ENCODE measurements around the gene DNAAF8. TPM values are rescaled to one million over a fixed set of nuclear protein-coding genes. Genes with fewer than 3 reads are reported as not detected.

The DNAAF8 gene
- polyA plus RNA-seq (2013) = 0.36 TPM

DNA sequence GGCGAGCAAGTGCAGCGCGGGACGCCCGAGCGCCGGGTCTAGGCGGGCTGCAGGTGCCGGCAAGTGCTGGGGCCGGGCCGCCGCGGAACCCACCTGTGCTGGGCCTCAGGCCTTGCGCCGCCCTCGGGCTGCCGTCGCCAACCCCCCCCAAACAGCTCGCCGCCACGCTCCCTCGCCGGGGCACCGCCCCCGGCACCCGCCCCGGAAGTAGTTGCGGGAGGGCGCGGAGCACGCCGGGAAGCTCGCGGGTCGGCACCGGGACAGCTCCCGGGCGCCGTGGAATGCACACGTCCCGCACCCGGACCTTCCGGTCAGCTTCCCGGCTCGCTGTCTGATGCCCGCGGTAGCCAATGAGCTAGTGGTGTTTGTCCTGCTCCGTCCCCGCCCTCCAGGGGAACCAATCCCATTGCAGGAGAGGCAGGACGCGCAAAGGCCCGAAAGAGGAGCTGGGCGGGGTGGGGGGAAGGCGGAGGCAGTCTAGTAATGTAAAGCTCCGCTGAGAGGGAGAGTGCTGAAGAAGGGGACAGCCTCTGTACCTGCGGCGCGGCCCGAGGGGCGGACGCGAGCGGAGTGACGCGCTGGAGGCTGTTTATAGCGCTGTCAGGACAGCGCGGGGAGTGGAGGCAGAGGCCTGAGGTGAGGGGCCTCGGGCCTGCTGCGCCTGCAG is at the start of gene DNAAF8, which contains the start of gene ANKS3:
TSS of gene DNAAF8 (plus strand) at position 475 of the 667 bp plus-strand sequence. CDS start 1,978 bp downstream, outside the sequence.
TSS of gene ANKS3 (minus strand) at position 209 of the 667 bp plus-strand sequence. CDS start 4,122 bp downstream, outside the sequence.
- Histone ChIP-seq H3K27me3 (replicated peaks in 2 of 5; ENCODE audit: control insufficient read depth in 4 of 5, insufficient read depth in 5 of 5, low read length in 4 of 5) (no peaks in the 10 kb centered on the region), H3K36me3 (ENCODE audit: control insufficient read depth in 4 of 4, insufficient read depth in 4 of 4, low read length in 3 of 4) (peaks cover 0 to 16% (median 4%) of the 10 kb centered on the region in 4 experiments), H3K27ac (ENCODE audit: insufficient read depth in 1 of 2, low read depth in 1 of 2, low read length in 2 of 2, poor library complexity in 1 of 2, severe bottlenecking in 2 of 2) (peak within 1 kb of the TSS; percentile 61 to 81), H3K4me3 (ENCODE audit: control insufficient read depth in 1 of 7, extremely low read depth in 1 of 7, insufficient read depth in 4 of 7, low read depth in 2 of 7, low read length in 6 of 7) (peak within 1 kb of the TSS; percentile 67 to 97 (median 94)), H3K9me3 (ENCODE audit: control extremely low read depth in 1 of 5, control insufficient read depth in 4 of 5, insufficient read depth in 2 of 5, low read depth in 1 of 5, low read length in 4 of 5) (no peaks in the 10 kb centered on the region), H3K4me1 (ENCODE audit: control extremely low read depth in 1 of 4, control insufficient read depth in 4 of 4, insufficient read depth in 4 of 4, low read length in 3 of 4) (peaks cover 3 to 20% (median 14%) of the 10 kb centered on the region in 4 experiments)
- POLR2A ChIA-PET = interaction anchor here (1.2 kb wide), 1 partner anchor 9 kb away, joined by 6 read pairs; no protein-coding TSS in a partner anchor
- peak; percentile 65 to 84 (median 74) for DNase-seq
- CTCF ChIA-PET = interaction anchor here (0.6 to 2.4 kb wide), 9 partner anchors 14 to 220 kb away, joined by 3 to 8 read pairs (median 3); no protein-coding TSS in a partner anchor
- WGBS (ENCODE audit: insufficient coverage) = 0% methylated on average over 63 of the region's 70 CpGs

DNA sequence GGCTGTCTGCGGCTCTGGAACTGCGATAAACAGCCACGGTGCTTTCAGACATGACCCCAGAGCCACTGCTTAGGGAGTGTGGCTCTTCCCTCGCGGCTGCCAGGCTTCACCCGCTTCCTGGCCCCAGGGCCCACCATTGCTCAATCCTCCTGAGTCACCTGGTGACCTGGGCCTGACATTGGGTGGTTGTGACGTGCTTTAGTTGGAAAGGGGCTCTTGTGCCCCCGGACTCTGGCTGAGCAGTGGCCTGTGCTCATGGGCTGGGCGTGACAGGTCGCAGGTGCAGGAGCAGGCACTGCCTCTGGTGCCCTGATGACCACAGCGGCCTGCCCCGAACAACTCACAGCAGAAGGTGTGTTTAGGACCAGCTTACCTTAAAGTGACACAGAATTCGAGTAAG is 49.6 kb upstream of the DNAAF8 start:
- no peak for DNase-seq
- no peak overlapping the region for H3K4me3 ChIP-seq (ENCODE audit: control insufficient read depth in 1 of 7, extremely low read depth in 1 of 7, insufficient read depth in 4 of 7, low read depth in 2 of 7, low read length in 6 of 7)
- 95% methylated on average over 13 of the region's 13 CpGs for WGBS (ENCODE audit: insufficient coverage)
- peaks cover 5 to 96% (median 70%) of the 10 kb centered on the region in 4 experiments for H3K36me3 ChIP-seq (ENCODE audit: control insufficient read depth in 4 of 4, insufficient read depth in 4 of 4, low read length in 3 of 4)
- POLR2A ChIA-PET = no interaction called here
- no peak overlapping the region for H3K27ac ChIP-seq (ENCODE audit: insufficient read depth in 1 of 2, low read depth in 1 of 2, low read length in 2 of 2, poor library complexity in 1 of 2, severe bottlenecking in 2 of 2)
- CTCF ChIA-PET = no interaction called here
- H3K4me1 ChIP-seq (ENCODE audit: control extremely low read depth in 1 of 4, control insufficient read depth in 4 of 4, insufficient read depth in 4 of 4, low read length in 3 of 4) = peaks cover 0 to 4% (median 0%) of the 10 kb centered on the region in 4 experiments
- H3K27me3 ChIP-seq (replicated peaks in 2 of 5; ENCODE audit: control insufficient read depth in 4 of 5, insufficient read depth in 5 of 5, low read length in 4 of 5) = no peaks in the 10 kb centered on the region
- no peaks in the 10 kb centered on the region for H3K9me3 ChIP-seq (ENCODE audit: control extremely low read depth in 1 of 5, control insufficient read depth in 4 of 5, insufficient read depth in 2 of 5, low read depth in 1 of 5, low read length in 4 of 5)

GRCh38 chr16:4685292-4685691 is 49.0 kb upstream of the DNAAF8 start:
- Histone ChIP-seq H3K27me3 (replicated peaks in 2 of 5; ENCODE audit: control insufficient read depth in 4 of 5, insufficient read depth in 5 of 5, low read length in 4 of 5) (no peaks in the 10 kb centered on the region), H3K4me1 (ENCODE audit: control extremely low read depth in 1 of 4, control insufficient read depth in 4 of 4, insufficient read depth in 4 of 4, low read length in 3 of 4) (peaks cover 0 to 4% (median 2%) of the 10 kb centered on the region in 4 experiments), H3K4me3 (ENCODE audit: control insufficient read depth in 1 of 7, extremely low read depth in 1 of 7, insufficient read depth in 4 of 7, low read depth in 2 of 7, low read length in 6 of 7) (no peak overlapping the region), H3K36me3 (ENCODE audit: control insufficient read depth in 4 of 4, insufficient read depth in 4 of 4, low read length in 3 of 4) (peaks cover 5 to 94% (median 67%) of the 10 kb centered on the region in 4 experiments), H3K9me3 (ENCODE audit: control extremely low read depth in 1 of 5, control insufficient read depth in 4 of 5, insufficient read depth in 2 of 5, low read depth in 1 of 5, low read length in 4 of 5) (no peaks in the 10 kb centered on the region), H3K27ac (ENCODE audit: insufficient read depth in 1 of 2, low read depth in 1 of 2, low read length in 2 of 2, poor library complexity in 1 of 2, severe bottlenecking in 2 of 2) (no peak overlapping the region)
- 95% methylated on average over 11 of the region's 13 CpGs for WGBS (ENCODE audit: insufficient coverage)
- CTCF ChIA-PET = interaction anchor here (1.2 kb wide), 1 partner anchor 62 kb away, joined by 3 read pairs; no protein-coding TSS in a partner anchor
- POLR2A ChIA-PET = no interaction called here
- no peak for DNase-seq

- Histone ChIP-seq H3K9me3 (ENCODE audit: control extremely low read depth in 1 of 5, control insufficient read depth in 4 of 5, insufficient read depth in 2 of 5, low read depth in 1 of 5, low read length in 4 of 5) (no peaks in the 10 kb centered on the region), H3K36me3 (ENCODE audit: control insufficient read depth in 4 of 4, insufficient read depth in 4 of 4, low read length in 3 of 4) (peaks cover 5 to 90% (median 64%) of the 10 kb centered on the region in 4 experiments), H3K4me1 (ENCODE audit: control extremely low read depth in 1 of 4, control insufficient read depth in 4 of 4, insufficient read depth in 4 of 4, low read length in 3 of 4) (peaks cover 0 to 5% (median 2%) of the 10 kb centered on the region in 4 experiments), H3K4me3 (ENCODE audit: control insufficient read depth in 1 of 7, extremely low read depth in 1 of 7, insufficient read depth in 4 of 7, low read depth in 2 of 7, low read length in 6 of 7) (no peak overlapping the region), H3K27me3 (replicated peaks in 2 of 5; ENCODE audit: control insufficient read depth in 4 of 5, insufficient read depth in 5 of 5, low read length in 4 of 5) (no peaks in the 10 kb centered on the region), H3K27ac (ENCODE audit: insufficient read depth in 1 of 2, low read depth in 1 of 2, low read length in 2 of 2, poor library complexity in 1 of 2, severe bottlenecking in 2 of 2) (no peak overlapping the region)
- 98% methylated on average over 28 of the region's 38 CpGs for WGBS (ENCODE audit: insufficient coverage)
- ChIA-PET POLR2A (interaction anchor here (0.9 kb wide), 1 partner anchor 179 kb away, joined by 3 read pairs; no protein-coding TSS in a partner anchor), CTCF (interaction anchor here (1.2 to 1.8 kb wide), 2 partner anchors 10 to 63 kb away, joined by 3 to 5 read pairs; no protein-coding TSS in a partner anchor)
- no peak for DNase-seq
Observed at GRCh38 chr16:4685776-4686496, 48.4 kb upstream of the DNAAF8 start.

DNA sequence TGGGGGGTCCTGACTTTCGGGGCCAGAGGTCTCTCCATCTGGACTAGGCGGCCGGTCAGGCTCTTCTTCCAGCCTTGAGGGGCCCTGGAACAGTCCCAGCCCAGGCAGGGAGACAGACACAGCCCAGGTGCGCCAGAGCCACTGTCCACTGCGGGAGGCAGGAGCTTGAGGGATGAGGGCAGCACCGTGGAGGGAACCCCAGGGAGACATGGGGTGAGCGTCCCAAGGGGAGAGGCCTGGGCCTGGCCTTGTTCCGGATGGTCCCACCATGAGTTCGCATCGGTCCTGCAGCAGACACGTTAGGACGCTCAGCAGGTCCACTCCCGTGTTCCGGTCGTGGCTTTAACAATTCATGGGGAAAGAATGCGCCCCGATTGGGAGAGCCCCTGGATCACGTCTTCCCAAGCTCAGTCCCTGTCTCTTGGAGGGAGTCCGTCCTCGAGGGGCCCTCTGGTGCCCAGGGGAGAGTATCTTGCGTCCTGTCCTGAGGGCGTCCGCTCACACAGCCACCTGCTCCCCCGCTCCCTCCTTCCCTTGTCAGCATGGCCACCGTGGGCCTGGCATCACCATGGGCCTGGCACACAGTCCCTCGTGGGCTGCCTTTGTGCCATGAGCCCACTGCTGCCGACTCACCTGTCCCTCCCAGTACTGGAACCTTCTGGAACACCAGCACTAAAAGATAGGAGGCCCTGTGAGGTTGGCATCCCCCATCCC is 47.7 kb upstream of the DNAAF8 start:
- 97% methylated on average over 25 of the region's 27 CpGs for WGBS (ENCODE audit: insufficient coverage)
- ChIA-PET POLR2A (interaction anchor here (0.9 kb wide), 1 partner anchor 180 kb away, joined by 3 read pairs; no protein-coding TSS in a partner anchor), CTCF (interaction anchor here (1.2 to 1.8 kb wide), 2 partner anchors 9 to 63 kb away, joined by 3 to 5 read pairs; no protein-coding TSS in a partner anchor)

DNA sequence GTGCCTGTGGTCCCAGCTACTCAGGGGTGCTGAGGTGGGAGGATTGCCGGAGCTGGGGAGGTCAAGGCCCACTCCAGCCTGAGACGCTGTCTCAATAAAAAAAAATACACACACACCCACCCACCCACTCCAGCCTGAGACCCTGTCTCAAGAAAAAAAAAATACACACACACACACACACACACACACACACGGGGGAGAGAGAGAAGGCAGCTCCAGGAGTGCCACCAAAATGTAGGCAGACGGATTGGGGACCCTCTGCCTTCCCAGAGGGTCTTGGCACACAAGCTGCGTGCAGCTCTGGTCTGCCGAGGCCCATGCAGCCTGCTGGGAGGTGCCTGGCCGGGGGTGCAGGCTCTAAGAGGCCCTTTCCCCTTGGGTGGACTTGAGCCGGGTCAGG is 46.9 kb upstream of the DNAAF8 start:
- H3K4me3 ChIP-seq (ENCODE audit: control insufficient read depth in 1 of 7, extremely low read depth in 1 of 7, insufficient read depth in 4 of 7, low read depth in 2 of 7, low read length in 6 of 7) = no peak overlapping the region
- CTCF ChIA-PET = interaction anchor here (1.8 kb wide), 1 partner anchor 8 kb away, joined by 5 read pairs; no protein-coding TSS in a partner anchor
- no peaks in the 10 kb centered on the region for H3K9me3 ChIP-seq (ENCODE audit: control extremely low read depth in 1 of 5, control insufficient read depth in 4 of 5, insufficient read depth in 2 of 5, low read depth in 1 of 5, low read length in 4 of 5)
- POLR2A ChIA-PET = no interaction called here
- no peak overlapping the region for H3K27ac ChIP-seq (ENCODE audit: insufficient read depth in 1 of 2, low read depth in 1 of 2, low read length in 2 of 2, poor library complexity in 1 of 2, severe bottlenecking in 2 of 2)
- H3K4me1 ChIP-seq (ENCODE audit: control extremely low read depth in 1 of 4, control insufficient read depth in 4 of 4, insufficient read depth in 4 of 4, low read length in 3 of 4) = peaks cover 0 to 11% (median 5%) of the 10 kb centered on the region in 4 experiments
- WGBS (ENCODE audit: insufficient coverage) = 100% methylated on average over 5 of the region's 8 CpGs
- peaks cover 5 to 76% (median 52%) of the 10 kb centered on the region in 4 experiments for H3K36me3 ChIP-seq (ENCODE audit: control insufficient read depth in 4 of 4, insufficient read depth in 4 of 4, low read length in 3 of 4)
- no peaks in the 10 kb centered on the region for H3K27me3 ChIP-seq (replicated peaks in 2 of 5; ENCODE audit: control insufficient read depth in 4 of 5, insufficient read depth in 5 of 5, low read length in 4 of 5)
- DNase-seq = no peak

More for the DNA sequence above, 47.7 kb upstream of the DNAAF8 start:
- no peak overlapping the region for H3K27ac ChIP-seq (ENCODE audit: insufficient read depth in 1 of 2, low read depth in 1 of 2, low read length in 2 of 2, poor library complexity in 1 of 2, severe bottlenecking in 2 of 2)
- no peaks in the 10 kb centered on the region for H3K27me3 ChIP-seq (replicated peaks in 2 of 5; ENCODE audit: control insufficient read depth in 4 of 5, insufficient read depth in 5 of 5, low read length in 4 of 5)
- peaks cover 0 to 5% (median 2%) of the 10 kb centered on the region in 4 experiments for H3K4me1 ChIP-seq (ENCODE audit: control extremely low read depth in 1 of 4, control insufficient read depth in 4 of 4, insufficient read depth in 4 of 4, low read length in 3 of 4)
- DNase-seq = no peak
- H3K4me3 ChIP-seq (ENCODE audit: control insufficient read depth in 1 of 7, extremely low read depth in 1 of 7, insufficient read depth in 4 of 7, low read depth in 2 of 7, low read length in 6 of 7) = no peak overlapping the region
- peaks cover 5 to 83% (median 57%) of the 10 kb centered on the region in 4 experiments for H3K36me3 ChIP-seq (ENCODE audit: control insufficient read depth in 4 of 4, insufficient read depth in 4 of 4, low read length in 3 of 4)
- no peaks in the 10 kb centered on the region for H3K9me3 ChIP-seq (ENCODE audit: control extremely low read depth in 1 of 5, control insufficient read depth in 4 of 5, insufficient read depth in 2 of 5, low read depth in 1 of 5, low read length in 4 of 5)
